Hepatocyte (in vitro differentiated cells): ENCODE results near the gene STYX. TPM values are rescaled to one million over a fixed set of nuclear protein-coding genes. Genes with fewer than 3 reads are reported as not detected.
A peak's percentile ranks its signal among the peaks of the same experiment; 100 is the strongest.

Experiments used
- DNase-seq: peaks from one replicate; pipeline ENCODE4 v3.0.0-alpha.2; 2016; ENCODE audit warnings: low spot score
- H2AFZ ChIP-seq: fragments of 200-600 bp; sonication (generic); 2 replicates; pipeline ENCODE4 v1.6.0; 2016; ENCODE audit warnings: antibody characterized with exemption, mild to moderate bottlenecking
- H3K27ac ChIP-seq: fragments of 200-600 bp; sonication (generic); 2 replicates; pipeline ENCODE4 v1.5.1; 2016; ENCODE audit warnings: mild to moderate bottlenecking
- H3K27me3 ChIP-seq: fragments of 200-600 bp; sonication (generic); 2 replicates; pipeline ENCODE4 v1.6.1; 2016
- H3K36me3 ChIP-seq: fragments of 200-600 bp; sonication (generic); replicated peaks from 2 replicates; pipeline ENCODE4 v1.5.1; 2016; ENCODE audit warnings: low read depth; ENCODE audit not compliant: insufficient read depth
- H3K4me1 ChIP-seq: fragments of 200-600 bp; sonication (generic); 2 replicates; pipeline ENCODE4 v1.5.1; 2016; ENCODE audit warnings: mild to moderate bottlenecking, moderate library complexity; ENCODE audit not compliant: insufficient read depth
- H3K4me2 ChIP-seq: fragments of 200-600 bp; sonication (generic); 2 replicates; pipeline ENCODE4 v1.6.0; 2016
- H3K4me3 ChIP-seq: fragments of 200-600 bp; sonication (generic); 2 replicates; pipeline ENCODE4 v1.5.1; 2016; ENCODE audit warnings: mild to moderate bottlenecking
- H3K79me2 ChIP-seq: fragments of 200-600 bp; sonication (generic); 2 replicates; pipeline ENCODE4 v1.6.0; 2017; ENCODE audit warnings: mild to moderate bottlenecking
- H3K9me2 ChIP-seq: fragments of 200-600 bp; sonication (generic); replicated peaks from 2 replicates; pipeline ENCODE4 v1.6.0; 2017; ENCODE audit warnings: mild to moderate bottlenecking; ENCODE audit not compliant: insufficient read depth
- H3K9me3 ChIP-seq: fragments of 200-600 bp; sonication (generic); 2 replicates; pipeline ENCODE4 v1.5.1; 2016; ENCODE audit warnings: low read depth, mild to moderate bottlenecking
- H4K20me1 ChIP-seq: fragments of 200-600 bp; sonication (generic); 2 replicates; pipeline ENCODE4 v1.6.0; 2016; ENCODE audit warnings: mild to moderate bottlenecking; ENCODE audit not compliant: insufficient read depth, poor library complexity, severe bottlenecking
- EZH2 ChIP-seq: fragments of 200-600 bp; sonication (generic); IDR thresholded peaks from 2 replicates; pipeline ENCODE4 v1.6.1; 2016; ENCODE audit warnings: antibody characterized with exemption, mild to moderate bottlenecking, borderline replicate concordance
- EZH2phosphoT487 ChIP-seq: fragments of 200-600 bp; sonication (generic); IDR thresholded peaks from one replicate; pipeline ENCODE4 v1.6.1; 2018; ENCODE audit warnings: antibody characterized with exemption, mild to moderate bottlenecking, low read depth, moderate library complexity; ENCODE audit not compliant: unreplicated experiment, severe bottlenecking
- WGBS: methylation state at CpG from one replicate; pipeline ENCODE4 v1.1.6; 2016; ENCODE audit warnings: low lambda C conversion rate; ENCODE audit errors: missing lambda C conversion rate; 5-methylcytosine and 5-hydroxymethylcytosine counted together
- polyA plus RNA-seq: library from polyadenylated mRNA; unstranded; fragments of >200 nt; fragmentation: Nextera tagmentation; extraction: Ambion mirVana; gene quantifications from 2 replicates; pipeline ENCODE4 v1.2.1, GENCODE V29; 2016
- total RNA-seq: library from RNA; depleted of rRNA; stranded (reverse); fragments of >200 nt; gene quantifications from 2 replicates; pipeline ENCODE4 v1.2.3, GENCODE V29; 2014
- TF ChIP-seq, protein P1 (sequence below): fragments of 200-600 bp; sonication (generic); IDR thresholded peaks from 2 replicates; pipeline ENCODE4 v1.5.1; 2016; ENCODE audit warnings: antibody characterized with exemption, mild to moderate bottlenecking; ENCODE audit not compliant: poor library complexity

STYX gene
- total and polyA plus RNA-seq, 2 experiments from 2014 or later = 8.1 to 21.5 TPM

DNA sequence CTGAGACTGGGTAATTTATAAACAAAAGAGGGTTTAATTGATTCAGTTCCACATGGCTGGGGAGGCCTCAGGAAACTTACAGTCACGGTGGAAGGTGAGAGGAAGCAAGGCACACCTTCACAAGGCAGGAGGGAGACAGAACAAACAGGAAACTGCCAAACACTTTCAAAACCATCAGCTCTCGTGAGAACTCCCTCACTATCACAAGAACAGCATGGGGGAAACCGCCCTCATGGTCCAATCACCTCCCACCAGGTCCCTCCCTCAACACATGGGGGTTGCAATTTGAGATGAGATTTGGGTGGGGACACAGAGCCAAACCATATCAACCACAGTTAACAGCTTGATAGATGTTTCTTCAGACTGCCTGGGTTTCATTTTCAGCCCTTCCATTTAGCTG, 67.7 kb downstream of the STYX start:
- Histone ChIP-seq H3K9me3 (no peaks in the 10 kb centered on the region), H3K27ac (no peak overlapping the region), H4K20me1 (no peaks in the 10 kb centered on the region), H3K79me2 (no peaks in the 10 kb centered on the region), H2AFZ (no peak overlapping the region), H3K4me1 (no peaks in the 10 kb centered on the region), H3K9me2 (no peaks in the 10 kb centered on the region), H3K4me3 (no peak overlapping the region), H3K4me2 (no peak overlapping the region), H3K27me3 (no peaks in the 10 kb centered on the region), H3K36me3 (no peaks in the 10 kb centered on the region)
- DNase-seq = no peak
- 83% methylated on average over 3 of the region's 3 CpGs for WGBS
- TF ChIP-seq EZH2 = no peak

DNA sequence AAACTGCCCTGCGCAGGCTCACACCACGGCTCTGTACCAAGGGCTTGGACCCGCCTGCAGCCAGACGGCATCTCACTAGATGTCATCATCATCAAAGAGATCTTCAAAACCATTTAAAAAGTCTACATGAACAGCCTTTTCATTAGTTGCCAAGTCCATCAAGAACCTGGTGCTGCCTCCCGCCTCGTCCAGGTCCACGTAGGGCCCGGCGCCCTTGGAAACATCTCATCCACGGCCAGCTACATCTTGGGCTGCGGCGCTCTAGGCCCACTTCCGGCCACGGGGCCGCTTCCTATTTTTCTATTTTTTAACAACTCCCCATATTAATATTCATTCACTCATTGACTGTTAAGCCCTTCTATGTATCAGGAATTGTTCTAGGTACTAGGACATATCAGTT, 68.9 kb downstream of the STYX start:
- Histone ChIP-seq H3K79me2 (no peaks in the 10 kb centered on the region), H3K4me1 (no peaks in the 10 kb centered on the region), H4K20me1 (no peaks in the 10 kb centered on the region), H3K27ac (no peak overlapping the region), H3K36me3 (no peaks in the 10 kb centered on the region), H2AFZ (no peak overlapping the region), H3K4me3 (no peak overlapping the region), H3K4me2 (no peak overlapping the region), H3K27me3 (no peaks in the 10 kb centered on the region), H3K9me3 (no peaks in the 10 kb centered on the region), H3K9me2 (no peaks in the 10 kb centered on the region)
- 93% methylated on average over 15 of the region's 15 CpGs for WGBS
- TF ChIP-seq EZH2 (no peak), EZH2phosphoT487 (no peak)
- TF ChIP-seq, protein P1, sequence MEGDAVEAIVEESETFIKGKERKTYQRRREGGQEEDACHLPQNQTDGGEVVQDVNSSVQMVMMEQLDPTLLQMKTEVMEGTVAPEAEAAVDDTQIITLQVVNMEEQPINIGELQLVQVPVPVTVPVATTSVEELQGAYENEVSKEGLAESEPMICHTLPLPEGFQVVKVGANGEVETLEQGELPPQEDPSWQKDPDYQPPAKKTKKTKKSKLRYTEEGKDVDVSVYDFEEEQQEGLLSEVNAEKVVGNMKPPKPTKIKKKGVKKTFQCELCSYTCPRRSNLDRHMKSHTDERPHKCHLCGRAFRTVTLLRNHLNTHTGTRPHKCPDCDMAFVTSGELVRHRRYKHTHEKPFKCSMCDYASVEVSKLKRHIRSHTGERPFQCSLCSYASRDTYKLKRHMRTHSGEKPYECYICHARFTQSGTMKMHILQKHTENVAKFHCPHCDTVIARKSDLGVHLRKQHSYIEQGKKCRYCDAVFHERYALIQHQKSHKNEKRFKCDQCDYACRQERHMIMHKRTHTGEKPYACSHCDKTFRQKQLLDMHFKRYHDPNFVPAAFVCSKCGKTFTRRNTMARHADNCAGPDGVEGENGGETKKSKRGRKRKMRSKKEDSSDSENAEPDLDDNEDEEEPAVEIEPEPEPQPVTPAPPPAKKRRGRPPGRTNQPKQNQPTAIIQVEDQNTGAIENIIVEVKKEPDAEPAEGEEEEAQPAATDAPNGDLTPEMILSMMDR = no peak
- DNase-seq = no peak

GRCh38 chr14:52801014-52801712, 71.2 kb downstream of the STYX start:
- Histone ChIP-seq H3K9me2 (no peaks in the 10 kb centered on the region), H4K20me1 (no peaks in the 10 kb centered on the region), H3K9me3 (no peaks in the 10 kb centered on the region), H2AFZ (no peak overlapping the region), H3K79me2 (no peaks in the 10 kb centered on the region), H3K27ac (peak overlapping the region; percentile 1), H3K27me3 (no peaks in the 10 kb centered on the region), H3K4me1 (no peaks in the 10 kb centered on the region), H3K36me3 (no peaks in the 10 kb centered on the region), H3K4me3 (no peak overlapping the region), H3K4me2 (no peak overlapping the region)
- TF ChIP-seq EZH2phosphoT487 = no peak
- TF ChIP-seq, protein P1 = no peak
- no peak for TF ChIP-seq EZH2
- WGBS = 86% methylated on average over 5 of the region's 5 CpGs
- no peak for DNase-seq

GRCh38 chr14:52802597-52802996, 72.6 kb downstream of the STYX start:
- 94% methylated on average over 3 of the region's 3 CpGs for WGBS
- no peak overlapping the region for H3K4me3 ChIP-seq
- H3K4me2 ChIP-seq = no peak overlapping the region
- no peaks in the 10 kb centered on the region for H3K4me1 ChIP-seq
- DNase-seq = no peak
- no peaks in the 10 kb centered on the region for H3K9me2 ChIP-seq
- H3K27ac ChIP-seq = no peak overlapping the region
- H3K27me3 ChIP-seq = no peaks in the 10 kb centered on the region
- H3K36me3 ChIP-seq = no peaks in the 10 kb centered on the region
- H3K79me2 ChIP-seq = no peaks in the 10 kb centered on the region
- H2AFZ ChIP-seq = no peak overlapping the region
- TF ChIP-seq EZH2phosphoT487 = no peak
- TF ChIP-seq, protein P1 = no peak
- no peak for TF ChIP-seq EZH2
- H3K9me3 ChIP-seq = no peaks in the 10 kb centered on the region
- no peaks in the 10 kb centered on the region for H4K20me1 ChIP-seq
